C4-2B (cell line): ENCODE data around the gene WDCP.

Experiments
- CTCF ChIP-seq: fragments of 450-650 bp; conservative IDR thresholded peaks from 2 replicates; pipeline ENCODE4 v1.5.1; 2017; ENCODE audit warnings: mild to moderate bottlenecking
- ZFX ChIP-seq: fragments of 450-650 bp; IDR thresholded peaks from 2 replicates; pipeline ENCODE4 v1.6.1; 2017

GRCh38 chr2:24075915-24076848, 29.0 kb upstream of the WDCP start, which contains the start of gene SF3B6:
- TF ChIP-seq CTCF (no peak), ZFX (no peak)
